Neural cell (in vitro differentiated cells): Measurements from ENCODE around the gene ZDHHC14. TPM values are rescaled to one million over a fixed set of nuclear protein-coding genes. Genes with fewer than 3 reads are reported as not detected.

ENCODE experiments used
- H2AFZ ChIP-seq: fragments of 200-600, 300-800 bp; sonication (generic), shearing (Covaris generic); 2 replicates; pipeline ENCODE4 v1.6.0; 2014; ENCODE audit warnings: low read depth, mild to moderate bottlenecking, antibody characterized with exemption, low read length, moderate library complexity
- H3F3A ChIP-seq: fragments of 200-600 bp; shearing (Covaris generic); 2 replicates; pipeline ENCODE4 v1.6.1; 2016; ENCODE audit warnings: mild to moderate bottlenecking, moderate library complexity, mixed read lengths, antibody characterized with exemption, low read length; ENCODE audit not compliant: insufficient read depth, poor library complexity, severe bottlenecking
- H3K27ac ChIP-seq: fragments of 200-600, 300-800 bp; sonication (generic), shearing (Covaris generic); 2 replicates; pipeline ENCODE4 v1.5.1; 2014; ENCODE audit warnings: mild to moderate bottlenecking, low read length, moderate library complexity
- H3K27me3 ChIP-seq: fragments of 300-800, 200-600 bp; sonication (generic), shearing (Covaris generic); 2 replicates; pipeline ENCODE4 v1.6.0; 2014; ENCODE audit warnings: mild to moderate bottlenecking, low read depth, low read length, moderate library complexity; ENCODE audit not compliant: insufficient read depth
- H3K36me3 ChIP-seq: fragments of 300-800, 200-600 bp; sonication (generic), shearing (Covaris generic); 2 replicates; pipeline ENCODE4 v1.5.1; 2014; ENCODE audit warnings: mild to moderate bottlenecking, antibody characterized with exemption, low read length, moderate library complexity; ENCODE audit not compliant: insufficient read depth
- H3K4me2 ChIP-seq: fragments of 300-800, 200-600 bp; sonication (generic), shearing (Covaris generic); 2 replicates; pipeline ENCODE4 v1.6.0; 2014; ENCODE audit warnings: mild to moderate bottlenecking, low read length
- H3K4me3 ChIP-seq: fragments of 300-800, 200-600 bp; sonication (generic), shearing (Covaris generic); 2 replicates; pipeline ENCODE4 v1.5.1; 2014; ENCODE audit warnings: mild to moderate bottlenecking, low read length, moderate library complexity
- H3K79me2 ChIP-seq: fragments of 200-600 bp; shearing (Covaris generic); replicated peaks from 2 replicates; pipeline ENCODE4 v1.6.0; 2014; ENCODE audit warnings: mild to moderate bottlenecking, low read length, moderate library complexity; ENCODE audit not compliant: insufficient read depth
- H3K9ac ChIP-seq: fragments of 300-800, 200-600 bp; sonication (generic), shearing (Covaris generic); 2 replicates; pipeline ENCODE4 v1.6.1; 2016; ENCODE audit warnings: mild to moderate bottlenecking, low read length, mixed read lengths
- H3K9me2 ChIP-seq: fragments of 200-600 bp; shearing (Covaris generic); 2 replicates; pipeline ENCODE4 v1.6.1; 2016; ENCODE audit warnings: mild to moderate bottlenecking, low read length, mixed read lengths; ENCODE audit not compliant: insufficient read depth
- H3K9me3 ChIP-seq: fragments of 200-600, 300-800 bp; sonication (generic), shearing (Covaris generic); 2 replicates; pipeline ENCODE4 v1.6.1; 2016; ENCODE audit warnings: mild to moderate bottlenecking, mixed run types, low read length, moderate library complexity, mixed read lengths
- H4K20me1 ChIP-seq: fragments of 200-600 bp; shearing (Covaris generic); 2 replicates; pipeline ENCODE4 v1.6.1; 2016; ENCODE audit warnings: mild to moderate bottlenecking, mixed run types; ENCODE audit not compliant: insufficient read depth
- EP300 ChIP-seq: fragments of 450-650 bp; conservative IDR thresholded peaks from 2 replicates; pipeline ENCODE4 v1.6.1; 2014; ENCODE audit warnings: antibody characterized with exemption, mild to moderate bottlenecking, moderate library complexity; ENCODE audit not compliant: poor library complexity, severe bottlenecking
- EZH2 ChIP-seq: fragments of 200-600, 300-800 bp; shearing (Covaris generic), sonication (generic); IDR thresholded peaks from 2 replicates; pipeline ENCODE4 v1.6.1; 2014; ENCODE audit warnings: antibody characterized with exemption, low read length, borderline replicate concordance, mild to moderate bottlenecking; ENCODE audit not compliant: insufficient read depth, poor library complexity, severe bottlenecking
- MXI1 ChIP-seq: fragments of 450-650 bp; conservative IDR thresholded peaks from 2 replicates; pipeline ENCODE4 v1.6.1; 2014; ENCODE audit warnings: antibody characterized with exemption, mild to moderate bottlenecking; ENCODE audit not compliant: poor library complexity, severe bottlenecking
- POLR2AphosphoS5 ChIP-seq: IDR thresholded peaks from 2 replicates; pipeline ENCODE4 v1.6.1; 2012
- RAD21 ChIP-seq: fragments of 450-650 bp; conservative IDR thresholded peaks from 2 replicates; pipeline ENCODE4 v1.6.1; 2014; ENCODE audit warnings: antibody characterized with exemption, mild to moderate bottlenecking, moderate library complexity
- SMC3 ChIP-seq: fragments of 450-650 bp; conservative IDR thresholded peaks from 2 replicates; pipeline ENCODE4 v1.6.1; 2014; ENCODE audit warnings: antibody characterized with exemption, mild to moderate bottlenecking, moderate library complexity; ENCODE audit not compliant: poor library complexity
- TAF1 ChIP-seq: IDR thresholded peaks from 2 replicates; pipeline ENCODE4 v1.6.1; 2012; ENCODE audit warnings: low read depth
- polyA plus RNA-seq: library from polyadenylated mRNA; depleted of rRNA; stranded (reverse); fragments of >200 nt; gene quantifications from 2 replicates; pipeline ENCODE4 v1.2.3, GENCODE V29; 2014
- TF ChIP-seq, protein P1 (sequence below): fragments of 450-650 bp; IDR thresholded peaks from 2 replicates; pipeline ENCODE4 v1.5.1; 2014; ENCODE audit warnings: antibody characterized with exemption, mild to moderate bottlenecking, moderate library complexity; ENCODE audit not compliant: poor library complexity, severe bottlenecking
- TF ChIP-seq, protein P2 (sequence below): IDR thresholded peaks from 2 replicates; pipeline ENCODE4 v1.6.1; 2012; ENCODE audit warnings: borderline replicate concordance

ZDHHC14 gene
- polyA plus RNA-seq, 1 donor from 2014 or later: 4.1 TPM

DNA sequence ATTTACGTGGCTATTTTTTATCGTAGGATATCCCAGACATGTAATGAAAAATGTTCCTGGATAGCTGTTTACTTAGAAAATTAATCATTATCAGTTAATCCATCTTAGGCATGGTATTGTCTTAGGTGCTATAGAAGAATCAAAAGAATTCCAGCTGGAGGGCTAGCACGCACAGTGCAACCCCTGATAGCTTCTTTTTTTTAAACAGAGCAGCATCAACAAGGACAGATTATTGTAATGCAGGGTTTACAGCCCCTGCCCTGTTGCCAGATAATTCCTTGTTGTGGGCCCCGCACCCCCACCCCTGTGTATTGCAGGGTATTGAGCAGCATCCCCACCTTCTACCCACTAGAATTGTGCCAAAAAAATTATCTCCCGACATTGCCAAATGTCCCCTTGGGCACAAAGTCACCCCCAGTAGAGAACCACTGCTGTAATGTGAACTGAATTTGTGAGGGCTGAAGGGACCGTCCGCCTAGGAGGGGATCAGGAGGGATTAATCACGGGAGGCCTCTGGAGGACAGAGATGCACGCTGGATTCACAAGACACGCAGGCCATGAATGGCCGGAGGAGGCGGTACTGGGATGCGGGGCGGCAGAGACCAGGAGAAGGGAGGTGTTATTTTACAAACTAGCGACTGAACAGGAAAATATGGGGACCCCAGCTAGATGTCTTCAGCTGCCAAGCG is 174.6 kb downstream of the ZDHHC14 start:
- Histone ChIP-seq H3K9ac (no peak overlapping the region), H3K79me2 (no peaks in the 10 kb centered on the region)
- TF ChIP-seq POLR2AphosphoS5 (no peak), EZH2 (no peak)
- TF ChIP-seq, protein P1, sequence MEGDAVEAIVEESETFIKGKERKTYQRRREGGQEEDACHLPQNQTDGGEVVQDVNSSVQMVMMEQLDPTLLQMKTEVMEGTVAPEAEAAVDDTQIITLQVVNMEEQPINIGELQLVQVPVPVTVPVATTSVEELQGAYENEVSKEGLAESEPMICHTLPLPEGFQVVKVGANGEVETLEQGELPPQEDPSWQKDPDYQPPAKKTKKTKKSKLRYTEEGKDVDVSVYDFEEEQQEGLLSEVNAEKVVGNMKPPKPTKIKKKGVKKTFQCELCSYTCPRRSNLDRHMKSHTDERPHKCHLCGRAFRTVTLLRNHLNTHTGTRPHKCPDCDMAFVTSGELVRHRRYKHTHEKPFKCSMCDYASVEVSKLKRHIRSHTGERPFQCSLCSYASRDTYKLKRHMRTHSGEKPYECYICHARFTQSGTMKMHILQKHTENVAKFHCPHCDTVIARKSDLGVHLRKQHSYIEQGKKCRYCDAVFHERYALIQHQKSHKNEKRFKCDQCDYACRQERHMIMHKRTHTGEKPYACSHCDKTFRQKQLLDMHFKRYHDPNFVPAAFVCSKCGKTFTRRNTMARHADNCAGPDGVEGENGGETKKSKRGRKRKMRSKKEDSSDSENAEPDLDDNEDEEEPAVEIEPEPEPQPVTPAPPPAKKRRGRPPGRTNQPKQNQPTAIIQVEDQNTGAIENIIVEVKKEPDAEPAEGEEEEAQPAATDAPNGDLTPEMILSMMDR: no peak

DNA sequence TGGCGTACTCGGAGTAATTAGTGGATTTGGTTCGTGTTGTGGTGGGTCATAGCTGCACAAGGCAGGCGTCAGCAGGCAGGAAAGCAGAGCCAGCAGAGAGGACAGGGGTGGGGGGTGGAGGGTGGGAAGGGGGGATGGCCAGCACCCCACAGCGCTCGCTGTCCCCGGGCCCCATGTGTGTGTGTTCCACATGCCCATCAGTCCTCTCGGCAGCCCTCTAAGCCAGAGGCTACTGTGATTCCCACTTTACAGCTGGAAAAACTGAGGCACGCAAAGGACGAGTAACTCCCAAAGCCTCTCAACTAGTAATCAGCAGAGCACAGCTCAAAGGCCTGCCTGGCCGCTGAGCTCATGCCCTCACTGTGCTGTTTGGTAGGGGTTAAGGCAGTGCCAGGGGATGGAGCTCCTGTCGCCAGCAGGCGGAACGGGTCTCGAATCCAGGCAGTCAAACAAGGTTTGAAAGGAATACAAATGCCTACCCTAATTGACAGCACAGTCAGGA is 175.2 kb downstream of the ZDHHC14 start:
- no peak overlapping the region for H3K27ac ChIP-seq
- TF ChIP-seq POLR2AphosphoS5 (no peak), EZH2 (no peak), MXI1 (no peak), SMC3 (no peak), TAF1 (no peak), EP300 (no peak), RAD21 (no peak)
- TF ChIP-seq, protein P2, sequence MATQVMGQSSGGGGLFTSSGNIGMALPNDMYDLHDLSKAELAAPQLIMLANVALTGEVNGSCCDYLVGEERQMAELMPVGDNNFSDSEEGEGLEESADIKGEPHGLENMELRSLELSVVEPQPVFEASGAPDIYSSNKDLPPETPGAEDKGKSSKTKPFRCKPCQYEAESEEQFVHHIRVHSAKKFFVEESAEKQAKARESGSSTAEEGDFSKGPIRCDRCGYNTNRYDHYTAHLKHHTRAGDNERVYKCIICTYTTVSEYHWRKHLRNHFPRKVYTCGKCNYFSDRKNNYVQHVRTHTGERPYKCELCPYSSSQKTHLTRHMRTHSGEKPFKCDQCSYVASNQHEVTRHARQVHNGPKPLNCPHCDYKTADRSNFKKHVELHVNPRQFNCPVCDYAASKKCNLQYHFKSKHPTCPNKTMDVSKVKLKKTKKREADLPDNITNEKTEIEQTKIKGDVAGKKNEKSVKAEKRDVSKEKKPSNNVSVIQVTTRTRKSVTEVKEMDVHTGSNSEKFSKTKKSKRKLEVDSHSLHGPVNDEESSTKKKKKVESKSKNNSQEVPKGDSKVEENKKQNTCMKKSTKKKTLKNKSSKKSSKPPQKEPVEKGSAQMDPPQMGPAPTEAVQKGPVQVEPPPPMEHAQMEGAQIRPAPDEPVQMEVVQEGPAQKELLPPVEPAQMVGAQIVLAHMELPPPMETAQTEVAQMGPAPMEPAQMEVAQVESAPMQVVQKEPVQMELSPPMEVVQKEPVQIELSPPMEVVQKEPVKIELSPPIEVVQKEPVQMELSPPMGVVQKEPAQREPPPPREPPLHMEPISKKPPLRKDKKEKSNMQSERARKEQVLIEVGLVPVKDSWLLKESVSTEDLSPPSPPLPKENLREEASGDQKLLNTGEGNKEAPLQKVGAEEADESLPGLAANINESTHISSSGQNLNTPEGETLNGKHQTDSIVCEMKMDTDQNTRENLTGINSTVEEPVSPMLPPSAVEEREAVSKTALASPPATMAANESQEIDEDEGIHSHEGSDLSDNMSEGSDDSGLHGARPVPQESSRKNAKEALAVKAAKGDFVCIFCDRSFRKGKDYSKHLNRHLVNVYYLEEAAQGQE: no peak
- TF ChIP-seq, protein P1: no peak
- H2AFZ ChIP-seq: no peak overlapping the region
- H3F3A ChIP-seq: no peaks in the 10 kb centered on the region
- H3K27me3 ChIP-seq: no peaks in the 10 kb centered on the region
- no peaks in the 10 kb centered on the region for H3K9me2 ChIP-seq
- H3K79me2 ChIP-seq: no peaks in the 10 kb centered on the region
- H3K9ac ChIP-seq: no peak overlapping the region
- H3K36me3 ChIP-seq: no peaks in the 10 kb centered on the region
- no peaks in the 10 kb centered on the region for H4K20me1 ChIP-seq
- no peaks in the 10 kb centered on the region for H3K9me3 ChIP-seq
- H3K4me3 ChIP-seq: no peak overlapping the region
- no peak overlapping the region for H3K4me2 ChIP-seq

More for the DNA sequence above, 174.6 kb downstream of the ZDHHC14 start:
- no peak overlapping the region for H3K4me3 ChIP-seq
- H2AFZ ChIP-seq: no peak overlapping the region
- no peaks in the 10 kb centered on the region for H4K20me1 ChIP-seq
- H3K27ac ChIP-seq: no peak overlapping the region
- no peaks in the 10 kb centered on the region for H3F3A ChIP-seq
- H3K4me2 ChIP-seq: no peak overlapping the region
- H3K36me3 ChIP-seq: no peaks in the 10 kb centered on the region
- H3K9me3 ChIP-seq: no peaks in the 10 kb centered on the region
- H3K9me2 ChIP-seq: no peaks in the 10 kb centered on the region
- H3K27me3 ChIP-seq: no peaks in the 10 kb centered on the region
